BLaER1 treated with 17β-estradiol and CSF1 and Interleukin-3, amounts not matched to agents 10 nM and 100 nM (cell line): ENCODE data around the gene GRIK2.

ENCODE experiments used
- H3K27ac ChIP-seq, 11 experiments: shearing (Covaris generic); formaldehyde crosslinking; 2 replicates each; pipeline ENCODE4 v1.8.1; 2022
- H3K27me3 ChIP-seq, 11 experiments: shearing (Covaris generic); formaldehyde crosslinking; 2 replicates each; pipeline ENCODE4 v1.8.1; 2022
- H3K36me3 ChIP-seq, 11 experiments: shearing (Covaris generic); formaldehyde crosslinking; 2 replicates each; pipeline ENCODE4 v1.8.1; 2022
- H3K4me1 ChIP-seq, 10 experiments: shearing (Covaris generic); formaldehyde crosslinking; 2 replicates each; pipeline ENCODE4 v1.8.1; 2022
- H3K4me2 ChIP-seq, 11 experiments: shearing (Covaris generic); formaldehyde crosslinking; 2 replicates each; pipeline ENCODE4 v1.8.1; 2022
- H3K4me3 ChIP-seq, 10 experiments: shearing (Covaris generic); formaldehyde crosslinking; 2 replicates each; pipeline ENCODE4 v1.8.1; 2022
- H3K9ac ChIP-seq, 11 experiments: shearing (Covaris generic); formaldehyde crosslinking; 2 replicates each; pipeline ENCODE4 v1.8.1; 2022
- H3K9me3 ChIP-seq, 11 experiments: shearing (Covaris generic); formaldehyde crosslinking; replicated peaks in 1 of 11; 2 replicates each; pipeline ENCODE4 v1.8.1; 2022
- H4K20me1 ChIP-seq, 11 experiments: shearing (Covaris generic); formaldehyde crosslinking; 2 replicates each; pipeline ENCODE4 v1.8.1; 2022
- Cebpa-rat ChIP-seq, 11 experiments: shearing (Covaris generic); IDR thresholded peaks; 2 replicates each; pipeline ENCODE4 v1.8.1; 2022

Gene GRIK2

DNA sequence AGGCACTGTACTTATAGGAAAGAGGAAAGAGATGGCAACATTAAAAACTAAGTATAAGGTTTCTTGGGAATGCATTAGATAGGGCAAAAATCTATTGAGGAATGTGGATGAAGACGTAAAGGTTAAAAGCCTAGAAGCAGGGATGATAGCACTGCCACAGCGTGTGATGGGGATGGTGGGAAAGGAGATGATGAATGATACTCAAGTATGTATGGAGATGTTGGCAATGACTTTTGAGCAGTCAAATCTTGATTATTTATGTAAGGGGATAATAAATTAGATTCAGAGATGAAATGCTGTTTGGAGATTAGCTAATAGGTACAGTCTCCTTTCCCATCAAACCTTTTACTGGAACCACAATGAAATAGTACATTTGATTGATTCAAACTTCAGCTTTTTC is 432.8 kb downstream of the GRIK2 start:
- 0 out of 20 replicates have a peak, but pooled peaks cover 0 to 6% (median 0%) of the 10 kb centered on the region in 10 experiments for H3K4me1 ChIP-seq
- H3K27ac ChIP-seq: no peak overlapping the region
- no peaks in the 10 kb centered on the region for H3K27me3 ChIP-seq
- no peaks in the 10 kb centered on the region for H3K36me3 ChIP-seq
- no peak for TF ChIP-seq Cebpa-rat (IDR thresholded peaks at IDR 0.05)
- no peaks in the 10 kb centered on the region for H4K20me1 ChIP-seq
- no peak overlapping the region for H3K4me2 ChIP-seq
- H3K9me3 ChIP-seq: peaks cover 0 to 9% (median 5%) of the 10 kb centered on the region in 11 experiments; a peak in 5 of 22 replicates
- H3K4me3 ChIP-seq: no peak overlapping the region
- H3K9ac ChIP-seq: no peak overlapping the region

DNA sequence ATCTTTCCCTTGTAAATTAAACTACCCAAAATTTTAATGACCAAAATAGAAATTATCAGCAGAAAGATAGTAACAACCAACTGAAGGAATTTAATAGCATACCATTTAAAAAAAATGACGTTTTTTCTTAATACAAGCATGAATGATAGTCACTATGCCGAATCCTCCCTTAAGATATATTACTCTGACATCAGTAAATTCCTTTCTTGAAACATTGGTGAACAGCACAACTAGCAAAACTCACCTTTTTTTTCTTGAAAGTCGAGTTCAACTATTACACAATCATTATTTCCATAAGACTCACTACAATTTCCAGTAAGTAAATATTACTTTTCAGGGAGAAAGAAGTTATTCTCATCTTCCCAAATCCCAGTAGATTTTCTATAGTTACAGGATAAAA is 433.2 kb downstream of the GRIK2 start:
- Histone ChIP-seq H3K27me3 (no peaks in the 10 kb centered on the region), H3K4me3 (no peak overlapping the region)
- TF ChIP-seq Cebpa-rat (IDR thresholded peaks at IDR 0.05): no peak

DNA sequence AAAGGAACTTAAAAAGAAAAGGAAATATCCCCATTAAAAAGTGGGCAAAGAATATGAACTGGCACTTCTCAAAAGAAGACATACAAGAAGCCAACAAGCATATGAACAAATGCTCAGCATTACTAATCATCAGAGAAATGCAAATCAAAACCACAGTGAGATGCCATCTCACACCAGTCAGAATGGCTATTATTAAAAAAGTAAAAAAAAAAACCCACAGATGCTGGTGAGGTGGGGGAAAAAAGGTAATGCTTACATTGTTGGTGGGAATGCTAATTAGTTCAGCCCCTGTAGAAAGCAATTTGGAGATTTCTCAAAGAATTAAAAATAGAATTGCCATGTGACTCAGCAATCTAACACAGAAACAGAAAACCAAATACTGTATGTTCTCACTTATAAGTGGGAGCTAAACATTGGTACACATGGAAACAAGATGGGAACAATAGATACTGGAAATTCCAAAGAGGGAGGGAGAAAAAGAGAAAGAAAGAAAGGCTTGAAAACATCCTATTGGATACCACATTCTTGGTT is 437.1 kb downstream of the GRIK2 start:
- Histone ChIP-seq H3K9me3 (peaks cover 0 to 9% (median 5%) of the 10 kb centered on the region in 11 experiments; a peak in 5 of 22 replicates), H3K4me1 (0 out of 20 replicates have a peak, but pooled peaks cover 0 to 6% (median 0%) of the 10 kb centered on the region in 10 experiments), H3K36me3 (no peaks in the 10 kb centered on the region), H3K27me3 (no peaks in the 10 kb centered on the region), H3K4me2 (no peak overlapping the region), H4K20me1 (no peaks in the 10 kb centered on the region), H3K4me3 (no peak overlapping the region), H3K27ac (no peak overlapping the region), H3K9ac (no peak overlapping the region)
- TF ChIP-seq Cebpa-rat (IDR thresholded peaks at IDR 0.05): no peak

More for the DNA sequence above, 433.2 kb downstream of the GRIK2 start:
- Histone ChIP-seq H3K9me3 (peaks cover 0 to 9% (median 5%) of the 10 kb centered on the region in 11 experiments; a peak in 5 of 22 replicates), H4K20me1 (no peaks in the 10 kb centered on the region), H3K4me1 (0 out of 20 replicates have a peak, but pooled peaks cover 0 to 6% (median 0%) of the 10 kb centered on the region in 10 experiments), H3K36me3 (no peaks in the 10 kb centered on the region), H3K9ac (no peak overlapping the region), H3K27ac (no peak overlapping the region), H3K4me2 (no peak overlapping the region)

DNA sequence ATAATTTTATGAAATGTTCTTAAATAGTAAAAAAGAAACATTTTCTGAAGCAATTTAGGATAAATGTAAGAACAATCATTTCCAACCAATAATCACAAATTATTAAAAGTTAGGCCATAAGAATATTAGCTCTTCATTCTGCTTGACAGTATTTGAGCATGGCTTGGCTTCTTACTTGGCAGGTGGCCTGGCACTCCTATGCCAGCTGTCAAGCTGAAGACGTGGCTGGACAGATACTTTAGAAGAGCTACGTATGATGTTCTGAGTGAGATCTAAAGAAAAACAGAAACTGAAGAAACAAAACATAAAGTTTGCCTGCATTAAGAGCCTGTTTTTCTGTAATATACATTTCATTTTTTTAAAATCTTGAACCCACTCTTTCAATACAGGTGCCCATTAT is 438.9 kb downstream of the GRIK2 start:
- H3K27ac ChIP-seq: no peak overlapping the region
- no peak overlapping the region for H3K9ac ChIP-seq
- H3K4me3 ChIP-seq: no peak overlapping the region
- H3K36me3 ChIP-seq: no peaks in the 10 kb centered on the region
- H3K4me1 ChIP-seq: 0 out of 20 replicates have a peak, but pooled peaks cover 0 to 6% (median 0%) of the 10 kb centered on the region in 10 experiments
- no peaks in the 10 kb centered on the region for H3K27me3 ChIP-seq
- TF ChIP-seq Cebpa-rat (IDR thresholded peaks at IDR 0.05): no peak
- no peak overlapping the region for H3K4me2 ChIP-seq
- no peaks in the 10 kb centered on the region for H4K20me1 ChIP-seq
- peaks cover 0 to 9% (median 5%) of the 10 kb centered on the region in 11 experiments; a peak in 5 of 22 replicates for H3K9me3 ChIP-seq

DNA sequence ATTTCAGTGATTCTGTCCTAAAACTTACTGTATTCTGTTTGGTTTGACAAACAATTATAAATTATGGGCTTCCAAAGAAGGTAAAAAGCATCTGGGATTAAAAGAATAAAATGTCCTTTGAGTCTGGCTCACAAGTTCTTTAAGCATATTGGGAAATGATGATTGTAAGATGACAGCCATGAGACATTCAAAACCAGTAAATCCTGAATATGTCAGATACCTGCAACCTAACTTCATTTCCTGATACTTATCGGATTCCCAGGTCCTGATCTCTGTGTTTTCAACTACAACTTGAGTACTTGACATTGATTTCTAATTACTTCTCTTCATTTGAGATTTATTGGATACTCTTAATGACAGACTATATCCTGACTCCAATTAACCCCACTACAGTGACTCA is 446.6 kb downstream of the GRIK2 start:
- Histone ChIP-seq H3K4me3 (no peak overlapping the region), H3K27ac (no peak overlapping the region), H3K36me3 (no peaks in the 10 kb centered on the region), H3K4me1 (no peaks in the 10 kb centered on the region), H3K9ac (no peak overlapping the region), H4K20me1 (no peaks in the 10 kb centered on the region), H3K9me3 (no peaks in the 10 kb centered on the region), H3K4me2 (no peak overlapping the region), H3K27me3 (no peaks in the 10 kb centered on the region)
- no peak for TF ChIP-seq Cebpa-rat (IDR thresholded peaks at IDR 0.05)

DNA sequence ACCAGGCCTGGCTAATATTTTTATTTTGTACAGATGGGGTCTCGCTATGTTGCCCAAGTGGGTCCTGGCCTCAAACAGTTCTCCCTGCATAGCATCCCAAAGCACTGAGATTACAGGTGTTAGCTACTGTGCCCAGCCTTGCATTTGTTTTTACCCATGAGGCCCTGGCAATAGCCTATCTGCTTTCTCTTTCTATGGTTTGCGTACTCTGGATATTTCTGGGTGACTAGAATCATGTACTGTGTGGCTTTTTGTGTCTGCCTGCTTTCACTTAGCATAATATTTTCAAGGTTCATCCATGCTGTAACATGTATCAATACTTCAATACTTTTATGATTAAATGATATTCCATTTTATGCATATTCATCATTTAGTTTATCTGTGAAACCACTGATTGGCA is 451.7 kb downstream of the GRIK2 start:
- no peaks in the 10 kb centered on the region for H3K27me3 ChIP-seq
- no peaks in the 10 kb centered on the region for H3K9me3 ChIP-seq
- H3K36me3 ChIP-seq: no peaks in the 10 kb centered on the region
- no peaks in the 10 kb centered on the region for H4K20me1 ChIP-seq
- no peak overlapping the region for H3K4me3 ChIP-seq
- no peak overlapping the region for H3K9ac ChIP-seq
- H3K4me2 ChIP-seq: no peak overlapping the region
- no peak for TF ChIP-seq Cebpa-rat (IDR thresholded peaks at IDR 0.05)
- H3K27ac ChIP-seq: no peak overlapping the region
- H3K4me1 ChIP-seq: no peaks in the 10 kb centered on the region

DNA sequence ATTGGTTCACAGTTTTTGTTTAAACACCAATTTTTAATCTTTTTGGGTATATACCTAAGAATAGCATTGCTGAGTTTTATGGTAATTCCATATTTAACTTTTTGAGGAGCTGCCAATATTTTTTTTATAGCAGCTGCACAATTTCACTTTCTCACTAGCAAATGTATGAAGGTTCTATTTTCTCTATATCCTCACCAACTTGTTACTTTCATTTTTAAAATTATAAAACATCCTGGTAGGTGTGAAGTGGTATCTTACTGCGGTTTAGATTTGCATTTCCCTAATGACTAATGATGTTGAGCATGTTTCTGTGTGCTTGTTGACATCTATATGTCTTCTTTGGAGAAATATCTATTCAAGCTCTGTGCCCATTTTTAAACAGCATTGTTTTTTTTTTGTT is 452.1 kb downstream of the GRIK2 start:
- Histone ChIP-seq H3K4me3 (no peak overlapping the region), H3K36me3 (no peaks in the 10 kb centered on the region), H3K4me2 (no peak overlapping the region), H3K9me3 (no peaks in the 10 kb centered on the region), H3K27me3 (no peaks in the 10 kb centered on the region), H3K4me1 (no peaks in the 10 kb centered on the region), H4K20me1 (no peaks in the 10 kb centered on the region), H3K27ac (no peak overlapping the region), H3K9ac (no peak overlapping the region)
- no peak for TF ChIP-seq Cebpa-rat (IDR thresholded peaks at IDR 0.05)

DNA sequence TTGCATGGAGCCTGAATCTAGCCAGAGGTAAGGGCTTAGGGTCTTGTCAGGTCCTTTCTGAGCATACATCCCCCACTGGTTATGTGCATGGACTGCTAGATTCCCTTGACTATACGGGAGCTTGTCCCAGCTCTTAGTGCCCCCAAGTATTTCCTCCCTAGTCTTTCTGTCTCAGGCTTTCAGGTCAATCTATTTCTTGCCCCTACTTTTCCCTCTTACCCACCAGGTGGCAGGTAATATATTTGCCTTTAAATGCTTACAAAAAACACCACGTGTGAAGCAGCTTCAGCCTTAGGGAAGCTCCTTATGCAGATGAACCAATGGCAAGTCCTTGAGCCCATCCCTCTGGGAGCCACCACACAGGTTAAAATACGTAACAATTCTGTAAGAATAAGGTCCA is 454.2 kb downstream of the GRIK2 start:
- no peak overlapping the region for H3K9ac ChIP-seq
- H3K36me3 ChIP-seq: no peaks in the 10 kb centered on the region
- H3K4me3 ChIP-seq: no peak overlapping the region
- no peaks in the 10 kb centered on the region for H3K27me3 ChIP-seq
- no peak overlapping the region for H3K27ac ChIP-seq
- H3K9me3 ChIP-seq: no peaks in the 10 kb centered on the region
- no peak overlapping the region for H3K4me2 ChIP-seq
- no peaks in the 10 kb centered on the region for H4K20me1 ChIP-seq
- no peak for TF ChIP-seq Cebpa-rat (IDR thresholded peaks at IDR 0.05)
- no peaks in the 10 kb centered on the region for H3K4me1 ChIP-seq

DNA sequence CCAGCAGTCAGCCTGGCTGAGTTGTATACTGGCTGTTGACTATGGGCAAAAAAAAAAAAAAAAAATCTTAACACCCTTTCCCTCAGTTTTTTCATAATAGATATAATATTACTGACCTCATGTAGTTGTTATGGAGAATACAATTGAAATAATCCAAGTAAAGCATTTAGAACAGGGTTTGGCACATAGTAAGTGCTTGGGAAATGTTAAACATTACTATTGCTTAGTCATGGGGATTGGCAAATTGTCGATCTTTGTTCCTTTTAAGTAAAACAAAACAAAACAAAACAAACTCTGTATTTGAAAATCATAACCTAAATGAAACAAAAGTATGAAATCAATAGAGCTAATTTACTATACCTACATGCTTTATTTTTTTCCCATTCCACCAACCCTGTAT is 458.4 kb downstream of the GRIK2 start:
- no peaks in the 10 kb centered on the region for H3K27me3 ChIP-seq
- no peaks in the 10 kb centered on the region for H4K20me1 ChIP-seq
- H3K9me3 ChIP-seq: no peaks in the 10 kb centered on the region
- TF ChIP-seq Cebpa-rat (IDR thresholded peaks at IDR 0.05): no peak
- no peaks in the 10 kb centered on the region for H3K36me3 ChIP-seq
- no peaks in the 10 kb centered on the region for H3K4me1 ChIP-seq
- H3K9ac ChIP-seq: no peak overlapping the region
- H3K27ac ChIP-seq: no peak overlapping the region
- H3K4me2 ChIP-seq: no peak overlapping the region
- no peak overlapping the region for H3K4me3 ChIP-seq

DNA sequence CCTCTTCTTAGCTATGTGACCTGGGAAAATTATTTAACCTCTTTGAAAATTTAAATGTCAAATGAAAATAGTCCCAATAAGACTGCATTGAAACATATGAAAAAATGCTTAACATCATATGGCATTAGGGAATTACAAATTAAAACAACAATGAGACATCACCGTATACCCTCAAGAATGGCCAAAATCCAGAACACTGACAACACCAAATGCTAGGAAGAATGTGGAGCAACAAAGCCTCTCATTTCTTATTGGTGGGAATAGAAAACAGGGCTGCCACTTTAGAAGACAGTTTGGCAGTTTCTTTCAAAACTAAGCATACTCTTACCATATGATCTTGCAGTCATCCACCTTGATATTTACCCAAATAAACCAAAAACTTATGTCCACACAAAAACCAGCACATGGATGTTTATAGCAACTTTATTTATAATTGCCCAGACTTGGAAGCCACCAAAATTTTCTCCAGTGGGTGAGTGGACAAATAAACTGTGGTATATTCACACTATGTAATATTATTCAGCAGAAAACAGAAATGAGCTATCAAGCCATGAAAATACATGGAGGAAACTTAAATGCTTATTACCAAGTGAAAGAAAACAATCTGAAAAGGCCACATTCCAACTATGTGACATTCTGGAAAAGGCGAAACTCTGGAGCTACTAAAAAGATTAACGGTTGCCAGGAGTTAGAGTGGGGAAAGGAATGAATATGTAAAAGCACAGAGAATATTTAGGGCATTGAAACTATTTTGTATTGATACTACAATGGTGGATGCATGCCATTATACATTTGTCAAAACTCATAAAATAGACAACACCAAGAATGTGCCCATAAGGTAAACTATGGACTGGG is 459.9 kb downstream of the GRIK2 start:
- TF ChIP-seq Cebpa-rat (IDR thresholded peaks at IDR 0.05): no peak
- Histone ChIP-seq H3K27me3 (no peaks in the 10 kb centered on the region), H3K4me1 (no peaks in the 10 kb centered on the region), H3K27ac (no peak overlapping the region), H3K4me3 (no peak overlapping the region), H3K36me3 (no peaks in the 10 kb centered on the region), H4K20me1 (no peaks in the 10 kb centered on the region), H3K9ac (no peak overlapping the region), H3K9me3 (no peaks in the 10 kb centered on the region), H3K4me2 (no peak overlapping the region)
